Activated CD4-positive, CD25-positive, alpha-beta regulatory T cell treated with anti-CD3 and anti-CD28 coated beads, Interleukin-2, amount 50 U/mL, for 24 hours (primary cell): Measurements from ENCODE around the gene HIRA.
"Not testable (repeated sequence)": the region's sequence is repeated elsewhere in the genome, so short reads cannot be mapped to it uniquely, and the experiment has no call there.

ENCODE experiments used
- ATAC-seq, 2 donors: fragments of 150-1000 bp; cut with Tn5 transposase; one replicate each; pipeline ENCODE4 v1.10.0; 2021; ENCODE audit warnings: mild to moderate bottlenecking in 1 of 2, moderate library complexity in 1 of 2

Gene HIRA

DNA sequence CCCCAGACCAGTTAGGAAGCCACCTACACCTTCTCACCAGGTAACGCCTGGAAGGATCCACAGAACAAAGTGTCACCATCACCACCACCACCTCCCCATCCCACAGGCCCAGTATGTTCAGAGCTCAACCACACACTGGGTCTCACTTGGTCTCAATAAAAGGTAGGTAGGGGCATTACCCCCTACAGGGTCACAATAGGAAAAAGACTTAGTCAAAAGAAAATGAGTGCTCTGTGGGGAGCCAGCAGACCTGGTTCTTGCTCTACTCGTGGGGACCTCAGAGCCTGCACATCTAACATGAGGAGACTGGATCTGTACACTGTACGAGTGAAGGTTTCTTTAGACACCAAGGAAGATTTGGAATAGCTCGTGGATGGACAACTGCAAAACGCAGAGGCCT lies 49.3 kb downstream of the HIRA start:
- no peak for ATAC-seq

DNA sequence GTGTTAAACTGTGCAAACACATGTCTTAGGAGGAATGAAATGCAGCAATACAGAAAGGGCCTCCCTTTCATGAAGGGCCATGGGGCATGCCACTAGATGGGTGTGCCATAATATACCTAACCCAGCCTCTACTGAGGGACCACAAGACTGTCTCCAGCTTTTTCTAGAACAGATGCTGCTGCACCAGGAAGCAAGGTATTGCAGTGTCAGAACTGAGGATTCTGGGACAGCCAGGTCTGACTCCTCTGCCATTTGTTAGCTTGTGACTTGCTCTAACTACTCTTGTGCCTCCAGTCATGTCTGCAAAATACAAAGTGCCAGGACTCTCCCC lies 53.2 kb downstream of the HIRA start:
- no peak for ATAC-seq

DNA sequence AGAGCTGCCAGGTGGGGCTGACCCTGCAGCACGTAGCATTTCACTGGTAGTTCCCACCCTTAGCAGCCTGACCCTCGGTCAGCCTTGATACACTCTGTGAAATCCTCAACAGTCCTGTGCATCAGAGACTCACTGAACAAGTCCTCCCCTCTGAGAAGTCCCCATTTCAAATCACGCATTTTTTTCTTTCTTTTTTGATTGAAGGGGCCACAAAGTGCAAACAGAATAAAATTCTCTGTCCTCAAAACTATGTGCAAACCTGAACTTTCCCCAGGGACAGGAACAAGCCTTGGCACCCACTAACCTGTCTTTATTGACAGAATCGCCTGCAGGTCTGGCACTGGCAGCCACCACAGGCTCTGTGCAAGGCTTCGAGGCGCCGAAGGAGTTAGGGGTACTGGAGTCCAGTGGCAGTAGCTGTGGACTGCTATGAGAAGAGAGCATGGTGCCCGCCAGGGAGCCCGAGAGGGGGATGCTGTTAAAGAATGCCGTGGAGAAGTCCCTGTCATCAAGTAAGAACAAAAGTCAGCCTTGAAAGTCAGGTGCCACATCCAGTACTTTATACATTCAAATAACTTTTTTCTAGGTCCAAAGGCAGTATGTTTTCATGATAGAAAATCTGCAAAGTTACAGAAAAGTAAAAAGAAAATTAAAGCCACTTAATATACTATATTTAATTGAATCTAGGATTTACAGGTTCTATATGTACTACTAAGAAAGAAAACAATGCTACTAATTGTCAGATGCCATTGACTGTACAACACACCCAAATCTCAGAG lies 53.8 kb downstream of the HIRA start:
- no peak for ATAC-seq

DNA sequence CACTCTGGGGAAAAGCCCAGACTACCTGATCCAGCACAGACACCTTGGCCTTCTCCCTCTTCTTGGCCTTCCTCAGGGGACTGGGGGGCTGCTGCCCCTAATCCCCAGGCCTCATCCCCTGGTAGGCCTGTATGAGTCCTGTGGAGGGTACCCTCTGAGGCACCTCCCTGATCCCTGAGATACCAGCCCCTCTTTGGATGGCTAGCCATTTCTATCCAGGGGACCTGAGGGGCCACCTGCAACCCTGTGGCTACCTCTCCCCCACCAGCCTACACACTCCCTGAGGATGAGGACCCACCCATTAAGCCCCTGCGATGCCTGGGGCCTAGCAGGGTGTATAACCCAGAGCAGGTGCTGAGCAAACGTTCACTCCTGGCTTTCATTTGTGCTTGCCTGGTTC lies 54.6 kb downstream of the HIRA start:
- ATAC-seq = no peak

DNA sequence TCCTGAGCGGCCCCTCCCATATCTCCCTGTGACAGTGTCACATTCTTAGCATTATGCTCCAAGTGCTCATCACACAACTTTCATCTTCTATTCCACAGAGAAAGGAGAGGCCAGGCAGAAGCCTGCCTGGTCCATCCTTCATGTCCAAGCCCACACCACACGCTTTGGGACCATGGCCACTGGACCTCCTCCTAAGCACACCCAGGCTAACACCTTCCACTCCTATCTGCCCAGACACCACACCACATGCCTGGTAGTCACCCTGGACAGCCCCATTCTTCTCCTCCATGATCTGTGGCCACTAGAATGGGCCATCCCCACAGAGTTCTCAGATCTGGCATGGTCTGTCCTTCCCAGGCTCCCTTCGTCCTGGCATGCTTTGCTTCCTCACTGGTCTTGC lies 55.3 kb downstream of the HIRA start:
- no peak for ATAC-seq

DNA sequence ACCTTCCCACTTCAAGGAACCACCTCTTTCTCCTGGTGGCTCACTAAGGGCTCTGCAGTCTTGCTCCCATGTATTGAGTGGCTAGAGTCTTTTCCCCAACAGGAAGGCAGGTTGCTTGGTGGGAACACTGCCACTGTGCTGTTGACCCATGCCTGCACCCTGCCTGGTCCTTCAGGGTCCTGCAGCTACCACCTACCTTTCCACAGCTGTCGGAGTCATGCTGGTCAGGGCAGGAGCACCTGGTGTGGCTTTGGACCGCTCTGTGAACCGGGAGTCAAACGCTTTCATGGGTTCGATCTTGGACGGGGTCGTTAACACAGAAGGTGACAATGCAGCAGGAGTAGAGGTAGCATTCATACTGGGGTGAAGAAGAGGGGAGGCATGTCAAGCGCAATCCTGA lies 56.1 kb downstream of the HIRA start:
- ATAC-seq = no peak

DNA sequence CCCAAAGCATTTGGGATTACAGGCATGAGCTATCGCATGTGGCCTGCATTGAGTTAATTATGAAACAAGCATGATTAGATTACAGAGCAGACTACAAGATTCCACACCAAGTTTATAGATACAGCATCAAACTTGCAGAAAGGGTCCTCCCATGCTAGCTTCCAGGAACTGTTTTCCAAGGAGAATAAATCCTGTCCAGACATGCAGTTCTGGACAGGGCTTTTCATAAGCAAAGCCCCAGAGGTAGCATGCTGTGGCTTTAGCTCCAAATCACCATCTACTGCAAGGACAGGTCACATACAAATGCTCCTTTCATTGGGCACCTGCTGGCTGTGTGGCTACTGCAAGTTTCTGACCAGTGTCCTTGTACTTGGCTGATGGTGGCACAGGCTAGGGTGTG lies 57.1 kb downstream of the HIRA start:
- ATAC-seq = no peak

DNA sequence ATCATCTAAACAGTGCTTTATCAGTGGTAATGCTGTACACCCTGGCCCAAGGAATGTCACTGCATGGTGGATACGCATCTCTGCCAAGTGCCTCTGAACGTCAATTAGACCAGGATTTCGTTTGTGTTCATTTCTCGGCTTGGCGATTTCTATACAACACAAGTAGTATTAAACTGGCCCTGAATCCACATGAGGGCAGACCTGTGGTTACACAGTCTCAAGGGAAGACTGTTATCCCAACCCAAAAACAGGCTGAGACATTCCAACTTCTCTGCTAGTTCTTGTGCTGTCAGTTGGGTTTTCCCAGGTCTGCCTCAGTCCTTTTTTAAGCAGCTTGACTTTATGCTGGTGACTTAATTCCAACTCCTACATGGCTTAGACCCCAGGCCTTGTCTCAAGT lies 58.1 kb downstream of the HIRA start:
- ATAC-seq = no peak

DNA sequence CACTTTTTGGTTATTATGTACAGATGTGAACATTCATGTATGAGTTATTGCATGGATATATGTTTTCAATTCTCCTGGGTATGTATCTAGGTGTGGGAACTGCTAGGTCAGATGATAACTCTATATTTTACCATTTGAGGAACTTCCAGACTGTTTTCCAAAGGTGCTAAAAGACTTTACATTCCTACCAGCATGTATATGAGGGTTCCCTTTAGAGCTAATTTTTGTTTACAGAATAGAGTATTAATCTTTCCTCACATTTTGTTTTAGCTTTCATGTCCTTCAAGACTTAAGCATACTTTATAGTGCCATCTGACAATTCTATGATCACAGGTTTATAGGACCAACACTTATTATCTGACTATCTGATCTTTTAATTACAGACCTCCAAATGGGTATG lies 59.6 kb downstream of the HIRA start:
- no peak for ATAC-seq

DNA sequence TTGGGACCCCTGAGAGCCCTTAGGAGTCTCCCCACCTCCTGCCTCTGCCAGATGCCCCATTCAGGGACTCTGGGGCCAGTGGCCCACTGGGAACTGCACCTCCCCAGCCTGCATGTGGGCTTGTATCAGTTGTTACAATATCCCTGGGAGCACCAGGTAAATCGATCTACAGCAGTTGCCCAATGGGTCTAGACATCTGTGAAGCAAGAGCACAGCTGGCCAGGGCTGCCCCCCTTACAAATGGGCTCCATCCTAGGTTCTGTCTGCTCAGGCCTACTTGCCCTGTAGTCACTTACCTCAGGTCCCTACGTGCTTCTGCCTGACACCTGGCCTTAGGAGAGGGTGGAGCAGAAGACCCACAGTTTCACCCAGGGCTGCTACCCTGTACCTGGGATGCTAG lies 62.7 kb downstream of the HIRA start:
- no peak for ATAC-seq

DNA sequence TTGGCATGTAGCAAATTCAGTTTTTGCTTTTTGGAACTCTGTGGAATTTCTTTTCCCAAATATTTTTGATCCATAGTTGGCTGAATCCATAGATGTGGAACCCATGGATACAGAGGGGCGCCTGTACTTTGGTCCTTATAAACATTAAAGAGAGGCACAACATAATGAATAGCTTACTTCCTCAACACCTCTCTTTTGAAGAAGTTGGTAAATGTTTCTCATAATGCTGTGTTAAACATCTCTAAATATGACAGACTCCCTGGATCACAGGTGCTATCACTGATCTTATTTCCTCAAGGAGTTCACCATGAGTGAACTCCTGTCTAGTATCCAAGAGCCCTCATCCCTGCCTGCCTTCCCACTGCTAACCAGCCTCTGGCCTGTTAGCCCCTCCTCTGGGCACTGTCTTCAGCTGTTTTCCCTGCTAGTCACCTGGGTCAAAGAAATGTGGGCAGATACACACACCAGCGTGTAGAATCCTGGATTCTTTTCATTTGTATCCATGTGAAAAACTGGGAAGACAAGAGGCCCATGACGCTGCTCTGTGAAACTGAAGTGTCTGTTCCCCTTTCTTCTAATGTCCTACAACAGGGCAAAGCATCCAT lies 63.7 kb downstream of the HIRA start:
- no peak for ATAC-seq

DNA sequence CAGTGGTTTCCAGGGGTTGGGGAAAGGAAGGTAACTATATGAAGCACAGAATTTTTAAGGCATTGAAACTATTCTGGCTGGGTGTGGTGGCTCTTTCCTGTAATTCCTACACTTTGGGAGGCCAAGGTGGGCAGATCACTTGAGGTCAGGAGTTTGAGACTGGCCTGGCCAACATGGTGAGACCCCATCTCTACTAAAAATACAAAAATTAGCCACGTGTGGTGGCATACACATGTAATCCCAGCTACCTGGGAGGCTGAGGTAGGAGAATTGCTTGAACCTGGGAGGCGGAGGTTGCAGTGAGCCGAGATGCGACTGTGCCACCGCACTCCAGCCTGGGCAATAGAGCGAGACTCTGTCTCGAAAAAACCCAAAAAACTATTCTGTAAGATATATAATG lies 68.0 kb downstream of the HIRA start:
- ATAC-seq = not testable (repeated sequence)

DNA sequence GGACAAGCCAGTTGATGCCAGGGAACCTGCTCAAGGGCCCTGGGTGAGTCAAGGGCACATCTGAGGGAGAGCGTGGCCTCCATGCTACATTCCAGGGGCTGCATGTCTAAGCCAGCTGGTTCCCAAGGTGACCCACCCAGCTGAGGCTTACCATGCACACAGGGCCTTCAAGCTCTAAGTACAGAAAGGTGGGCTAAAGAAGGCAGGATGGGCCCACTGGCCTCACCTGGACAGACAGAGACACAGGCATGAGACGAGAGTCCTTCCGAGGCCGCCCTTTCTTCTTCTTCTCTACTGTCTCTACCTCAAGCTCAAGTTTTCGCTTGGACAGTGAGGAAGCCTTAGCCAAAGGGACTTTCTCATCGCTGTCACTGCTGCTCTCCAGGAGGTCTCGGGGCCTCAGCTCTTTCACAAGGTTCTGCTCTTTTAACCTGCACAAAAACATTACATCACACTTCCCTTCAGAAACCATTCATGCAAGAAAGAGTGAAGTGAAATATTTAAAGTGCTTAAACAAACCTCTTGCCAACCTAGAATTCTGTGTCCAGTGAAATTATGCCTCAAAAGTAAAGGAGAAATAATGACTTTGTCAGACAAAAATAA lies 69.9 kb downstream of the HIRA start:
- no peak for ATAC-seq

DNA sequence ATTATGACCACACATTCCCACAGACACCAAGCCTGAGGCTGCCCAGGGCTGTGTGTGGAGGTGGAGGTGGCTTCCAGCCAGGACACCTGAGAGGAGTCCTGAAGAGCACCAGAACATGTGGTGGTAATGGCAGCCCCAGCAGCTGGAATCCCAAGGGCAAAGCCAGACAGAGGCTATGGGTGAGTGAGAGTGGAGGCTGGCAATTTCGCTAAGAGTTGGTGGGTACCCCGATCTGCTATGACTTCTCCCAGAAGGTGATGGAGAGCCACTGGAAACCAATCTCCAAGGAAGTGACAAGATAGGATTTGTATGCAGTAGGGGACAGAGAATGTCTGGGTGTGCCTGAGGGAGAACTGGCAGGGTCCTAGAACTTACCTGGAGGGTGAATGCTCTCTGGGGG lies 70.7 kb downstream of the HIRA start:
- no peak for ATAC-seq

DNA sequence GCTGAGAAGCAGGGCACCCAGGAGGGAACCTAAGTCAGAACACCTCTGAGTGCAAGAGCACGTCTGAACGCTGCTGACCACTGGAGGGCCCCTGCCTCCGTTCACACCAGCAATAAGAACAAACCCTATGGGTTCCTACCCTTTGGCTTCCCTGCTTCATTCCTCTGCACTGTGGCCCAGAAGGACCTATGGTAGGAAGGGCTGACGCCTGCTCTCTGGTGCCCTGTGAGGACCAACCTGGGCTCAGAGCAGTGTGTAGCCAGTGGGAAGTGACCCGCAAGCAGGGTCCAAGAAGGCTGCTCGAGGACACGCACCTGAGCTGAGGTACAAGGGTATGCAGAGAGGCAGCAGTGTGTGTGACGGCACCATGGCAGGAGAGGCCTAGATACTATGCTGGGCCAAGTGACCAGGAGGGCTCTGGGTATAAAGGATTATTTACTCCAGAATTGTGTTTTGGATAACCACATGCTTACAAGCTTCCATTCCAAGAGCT lies 71.2 kb downstream of the HIRA start:
- ATAC-seq = no peak

DNA sequence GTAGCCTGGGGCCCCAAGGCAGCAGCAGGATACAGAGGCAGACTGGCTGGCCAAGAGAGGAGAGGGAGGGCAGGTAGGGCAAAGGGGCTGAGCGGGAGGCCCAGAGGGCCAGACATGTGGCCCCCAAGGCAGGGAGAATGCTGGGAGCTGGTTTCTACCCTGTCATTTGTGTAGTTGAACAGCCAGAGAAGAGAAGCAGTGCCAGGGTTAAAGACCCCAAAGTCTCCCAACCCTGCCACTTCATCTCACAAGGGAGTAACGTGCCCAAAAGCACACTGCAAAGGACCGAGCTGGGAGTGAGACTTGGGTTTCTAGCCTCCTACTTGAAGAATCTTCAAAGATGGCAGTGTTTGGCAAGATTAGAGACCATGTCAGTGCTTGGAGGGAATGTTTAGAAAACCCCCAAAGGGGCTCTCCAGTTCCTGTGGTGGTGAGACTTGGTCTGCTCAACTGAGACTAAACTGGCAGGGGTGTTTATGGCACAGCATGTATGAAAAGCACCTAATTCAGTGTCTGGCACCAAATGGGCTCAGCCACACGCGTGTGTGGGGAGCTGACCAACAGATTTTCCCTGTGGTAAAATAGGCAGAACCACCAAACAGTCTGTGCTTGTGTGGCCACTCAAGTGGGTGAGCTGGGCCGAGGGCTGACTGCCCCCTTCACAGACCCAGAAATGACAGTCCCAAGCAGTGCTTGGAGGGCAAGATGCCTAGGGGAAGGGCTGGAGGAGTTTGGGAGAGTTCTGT lies 71.8 kb downstream of the HIRA start:
- no peak for ATAC-seq

DNA sequence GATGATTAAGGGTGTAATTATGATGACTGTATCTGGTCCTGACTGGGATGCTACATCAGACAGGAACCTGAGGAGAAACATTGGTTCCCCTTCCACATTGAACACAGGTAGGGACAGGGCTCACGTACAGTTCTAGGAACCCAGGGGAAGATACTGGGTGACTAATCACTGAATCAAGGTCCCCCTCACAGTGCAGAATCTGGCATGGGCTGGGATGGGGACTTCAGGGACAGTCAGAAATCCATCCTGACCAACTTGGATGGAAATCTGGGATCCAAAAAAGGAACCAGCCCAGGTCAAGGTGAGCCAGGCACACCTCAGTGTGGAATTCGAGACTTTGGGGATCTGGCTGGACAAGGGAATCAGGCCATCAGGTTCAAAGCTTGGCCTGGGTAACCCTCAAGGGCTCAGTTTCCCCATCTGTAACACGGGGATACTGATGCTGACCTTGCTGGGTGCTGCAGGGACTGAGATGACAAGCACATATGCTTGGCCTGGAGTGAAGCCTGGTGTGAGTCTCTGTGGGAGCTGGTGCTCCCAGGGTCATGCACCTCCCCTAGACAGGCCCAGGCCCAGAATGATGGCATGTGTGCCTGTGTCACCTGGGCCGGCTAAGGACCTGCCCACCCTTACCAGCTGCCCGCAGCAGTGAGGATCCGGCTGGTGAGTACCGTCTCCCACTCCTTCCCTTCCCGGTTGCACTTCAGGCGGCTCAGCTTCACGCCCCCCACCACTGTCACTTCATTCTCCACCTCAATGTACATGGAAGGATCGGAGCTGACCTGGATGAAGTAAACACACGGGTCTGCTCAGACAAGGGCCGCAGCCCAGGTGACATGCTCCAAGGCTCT lies 72.6 kb downstream of the HIRA start:
- ATAC-seq = no peak

DNA sequence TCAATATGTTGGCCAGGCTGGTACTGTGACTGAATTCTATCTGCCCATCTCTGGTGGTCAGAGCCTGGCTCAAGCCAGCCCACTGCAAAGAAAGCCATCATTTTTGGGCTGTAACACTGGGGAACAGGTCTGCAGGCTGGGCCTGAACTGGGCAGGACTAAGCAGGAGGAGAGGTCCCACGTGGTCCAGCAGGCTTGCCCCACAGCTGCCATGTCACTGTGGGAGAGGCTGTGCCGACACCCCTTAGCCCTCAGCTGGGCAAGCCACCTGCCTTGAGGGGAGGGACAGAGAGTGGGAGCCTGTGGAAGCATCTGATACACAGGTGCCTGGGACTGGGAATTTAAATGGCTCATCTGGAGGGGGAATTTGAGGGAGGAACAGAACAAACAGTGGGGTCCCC lies 73.3 kb downstream of the HIRA start:
- ATAC-seq = no peak

DNA sequence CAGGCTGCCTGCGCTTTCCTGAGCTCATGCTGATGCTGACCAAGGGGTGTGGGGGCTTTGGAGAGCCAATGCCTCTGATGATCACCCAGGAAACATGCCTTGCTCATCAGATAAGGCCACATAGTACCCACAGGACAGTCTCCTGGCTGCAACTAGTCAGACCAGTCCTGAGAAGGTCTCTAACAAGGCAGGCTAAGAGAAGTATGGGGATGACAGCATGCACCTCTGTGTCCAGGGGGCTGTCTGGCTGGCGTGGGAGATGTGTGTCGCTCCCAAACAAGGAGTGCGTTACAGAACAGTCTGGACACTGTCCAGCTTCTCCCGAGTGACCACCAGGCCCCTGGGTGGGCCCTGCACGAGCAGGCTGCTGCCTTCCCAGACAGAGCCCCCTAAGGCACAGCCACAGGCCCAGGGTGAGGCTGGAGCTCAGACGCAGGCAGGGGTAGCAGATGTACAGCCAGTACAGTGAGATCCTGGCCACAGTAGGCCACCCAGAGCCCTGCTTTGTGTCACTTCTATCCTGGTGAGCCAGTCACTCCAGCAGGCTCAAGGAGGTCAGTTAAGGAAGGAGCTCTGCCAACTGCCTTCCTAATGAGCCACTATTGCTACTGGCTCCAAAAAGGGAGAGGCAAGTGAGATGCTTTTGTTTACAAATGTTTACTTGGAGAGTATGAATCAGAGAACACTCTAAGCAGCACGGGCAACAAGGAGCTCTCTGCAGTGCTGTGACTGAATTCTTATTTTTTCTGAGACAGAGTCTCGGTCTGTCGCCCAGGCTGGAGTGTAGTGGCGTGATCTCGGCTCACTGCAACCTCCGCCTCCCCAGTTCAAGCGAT lies 74.0 kb downstream of the HIRA start:
- ATAC-seq = no peak

DNA sequence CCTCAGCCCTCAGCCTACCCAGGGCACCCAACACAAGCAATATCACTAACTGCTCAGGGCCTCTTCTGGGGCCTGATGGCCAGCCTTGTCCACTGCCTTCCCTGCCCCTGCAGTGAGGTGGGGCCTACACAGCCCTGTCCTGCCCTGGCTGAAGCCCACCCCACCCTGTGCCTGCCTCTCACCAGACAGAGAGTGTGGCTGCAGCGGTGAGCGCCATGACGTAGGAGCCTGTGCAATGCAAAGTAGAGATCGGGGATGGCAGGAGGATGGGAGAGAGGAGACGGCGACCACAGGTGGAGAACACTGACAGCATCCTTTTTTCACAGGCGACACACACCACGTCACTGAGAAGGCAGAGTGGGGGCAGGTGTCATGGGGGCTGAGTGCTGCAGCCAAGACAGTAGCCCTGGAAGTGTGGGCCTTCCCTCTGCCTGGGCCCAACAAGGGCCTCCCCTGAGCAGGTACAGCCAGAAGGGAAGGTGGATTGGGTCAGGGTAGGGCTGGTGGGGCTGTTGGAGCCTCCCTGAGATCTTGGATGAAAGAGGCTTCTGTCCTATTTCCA lies 74.7 kb downstream of the HIRA start:
- ATAC-seq = no peak

DNA sequence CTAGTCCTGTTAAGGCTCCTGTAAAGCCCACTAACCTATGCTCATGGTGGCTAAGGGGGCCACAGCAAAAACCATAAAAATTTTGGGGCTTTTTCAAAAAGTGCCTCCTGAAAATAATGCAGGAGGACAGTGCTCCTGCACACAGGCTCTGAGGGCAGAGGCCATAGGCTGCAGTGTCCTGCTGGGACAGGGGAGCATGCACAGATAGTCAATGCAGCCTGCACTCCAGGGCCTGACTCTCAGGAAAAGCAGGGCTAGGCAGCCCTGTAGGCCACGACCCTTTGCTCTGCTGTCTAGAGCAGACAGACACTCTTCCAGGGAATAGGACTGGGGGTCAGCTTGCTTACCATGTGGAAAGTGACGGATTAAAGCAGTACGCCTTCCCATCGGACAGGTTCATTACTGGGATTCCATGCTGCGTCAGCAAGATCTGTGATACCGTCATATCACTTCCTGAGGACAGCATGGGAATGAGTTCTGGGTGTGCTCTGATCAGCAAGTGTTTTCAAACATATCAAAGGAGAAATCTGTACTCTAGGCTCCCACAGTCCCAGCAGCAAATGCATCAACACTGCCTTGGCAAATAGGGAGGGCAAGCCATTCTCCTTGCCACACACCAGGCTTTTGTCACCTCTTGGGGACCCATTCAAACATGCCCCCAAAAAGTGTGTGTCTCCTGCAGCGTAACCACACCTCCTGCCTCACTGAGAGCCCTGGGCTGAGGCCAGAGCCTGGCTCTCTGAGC lies 75.9 kb downstream of the HIRA start:
- ATAC-seq = no peak
